HG03342 (cell line): ENCODE results near the gene ATG9B.

Experiments
- ATAC-seq: cut with Tn5 transposase; IDR thresholded peaks from one replicate; pipeline ENCODE4 v1.9.1; 2021; ENCODE audit warnings: mild to moderate bottlenecking, moderate library complexity; ENCODE audit not compliant: unreplicated experiment

The ATG9B gene

DNA sequence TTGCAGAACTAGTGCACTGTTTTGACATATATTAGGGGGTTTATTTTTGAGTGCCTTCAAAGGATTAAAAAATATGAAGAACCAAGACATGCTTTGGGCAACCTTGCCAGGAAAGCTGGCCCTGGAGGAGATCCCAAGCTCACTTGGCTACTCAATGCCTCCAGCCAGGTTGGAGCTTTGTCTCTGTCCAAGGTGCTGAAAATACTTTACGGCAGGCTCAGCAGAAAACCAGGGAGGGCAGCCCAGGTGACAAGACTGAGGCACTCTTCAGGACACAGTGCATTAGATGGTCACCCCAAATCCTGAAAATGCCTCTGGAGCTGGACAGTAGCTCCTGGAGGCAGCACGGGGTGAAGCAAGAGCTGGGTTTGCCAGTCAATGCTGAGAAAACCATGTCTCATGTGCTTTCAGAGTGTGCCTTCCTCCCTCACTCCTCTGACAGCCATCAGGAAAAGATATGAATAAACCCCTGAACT, 40.4 kb downstream of the ATG9B start:
- ATAC-seq = no peak

- ATAC-seq = no peak
Observed at GRCh38 chr7:150982351-150982750, 41.9 kb downstream of the ATG9B start.

GRCh38 chr7:150981644-150982043, 42.6 kb downstream of the ATG9B start:
- ATAC-seq = no peak

DNA sequence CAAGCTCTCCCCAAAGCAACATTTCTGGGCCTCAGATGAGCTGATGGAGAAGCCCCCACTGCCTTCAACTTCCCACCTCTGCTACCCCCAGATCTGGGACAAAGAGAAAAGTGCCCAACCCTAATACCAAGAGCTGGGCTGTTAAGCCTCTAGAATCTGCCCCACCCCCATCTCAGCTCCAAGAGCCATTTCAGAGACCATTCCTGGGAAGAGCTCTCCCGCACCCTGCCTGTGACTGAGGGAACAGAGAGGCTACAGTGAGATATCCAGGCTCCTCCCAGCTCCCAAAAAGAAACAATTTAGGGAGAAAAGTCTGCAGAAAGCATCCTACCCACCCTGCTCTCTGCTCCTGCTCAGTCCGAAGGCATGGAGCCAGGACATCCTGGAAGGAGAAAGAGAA, 43.6 kb downstream of the ATG9B start:
- ATAC-seq = no peak

DNA sequence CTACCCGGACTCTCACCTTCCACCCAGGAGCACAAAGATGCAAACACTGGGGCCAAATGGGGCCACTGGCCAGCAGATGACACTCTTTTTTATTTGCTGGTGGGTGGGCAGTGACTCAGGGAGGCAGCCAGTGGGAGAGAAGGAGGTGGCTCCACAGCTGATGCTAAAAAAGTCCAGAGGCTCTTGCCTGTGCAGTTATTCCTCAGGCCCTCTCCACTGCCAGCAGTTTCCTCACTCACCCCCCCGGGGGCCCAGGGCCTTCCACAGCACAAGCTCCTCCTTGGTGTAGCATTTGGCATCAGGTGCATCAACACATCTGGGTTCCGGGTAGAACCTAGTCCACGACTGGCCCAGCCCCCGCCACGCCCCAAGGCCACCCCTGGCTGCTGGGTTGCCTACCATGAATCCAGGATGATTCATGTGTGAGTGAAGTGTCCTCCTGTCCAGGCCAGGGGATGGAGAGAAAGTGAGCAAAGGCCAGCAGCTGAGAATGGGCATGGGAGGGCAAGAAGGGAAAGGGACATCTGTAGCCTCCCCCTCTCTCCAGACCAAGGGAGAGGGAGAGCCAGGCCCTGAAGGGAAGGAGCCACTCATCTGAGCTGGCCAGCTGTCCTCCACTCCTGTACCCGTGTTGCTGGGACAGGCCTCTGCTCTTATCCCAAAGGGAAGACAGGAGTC, 44.4 kb downstream of the ATG9B start:
- no peak for ATAC-seq

GRCh38 chr7:150978126-150978789, 46.0 kb downstream of the ATG9B start, which contains the start of gene KCNH2:
KCNH2 (minus strand) TSS chr7:150978321; CDS start chr7:150977913, 408 bp downstream.
- ATAC-seq = no peak

- no peak for ATAC-seq
Observed at GRCh38 chr7:150977382-150978125, 46.7 kb downstream of the ATG9B start.

DNA sequence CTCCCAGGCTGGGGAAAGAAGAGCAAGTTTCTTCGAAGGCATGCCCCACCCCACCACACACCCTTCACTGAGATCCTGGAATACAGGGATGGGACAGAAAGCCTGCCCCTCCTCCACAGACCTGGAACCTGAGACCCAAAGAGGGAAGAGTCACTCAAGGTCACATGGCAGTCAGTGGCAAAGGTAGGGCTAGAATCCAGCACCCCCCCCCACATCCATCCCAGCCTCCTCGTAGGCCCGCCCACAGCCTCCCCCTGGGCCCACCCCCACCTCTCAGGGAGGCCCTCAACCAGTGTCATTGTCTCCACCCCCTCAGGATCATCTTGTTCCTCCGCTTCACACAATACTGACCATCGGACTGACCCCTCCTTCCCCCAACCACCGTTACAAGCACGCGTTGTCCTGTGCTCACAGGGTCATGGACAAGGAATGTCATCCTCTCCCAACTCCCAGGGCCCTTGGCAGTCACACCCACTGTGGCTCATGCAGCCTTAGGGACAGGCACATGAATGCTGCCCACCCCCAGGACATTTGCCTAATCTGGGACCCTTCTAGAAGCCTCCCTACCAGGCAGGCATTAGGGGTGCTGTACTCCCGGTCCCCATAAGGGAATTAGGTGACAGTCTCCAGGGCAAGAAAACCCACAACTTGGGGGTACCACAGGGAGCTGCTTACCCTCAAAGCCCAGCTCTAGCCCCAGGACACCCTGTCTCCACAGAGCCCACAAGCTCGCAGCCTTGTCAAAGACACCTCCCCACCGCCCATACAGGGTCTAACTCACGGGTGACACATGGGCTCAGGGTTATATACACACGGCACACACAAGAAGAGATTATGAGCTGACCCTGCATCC, 47.5 kb downstream of the ATG9B start:
- no peak for ATAC-seq

DNA sequence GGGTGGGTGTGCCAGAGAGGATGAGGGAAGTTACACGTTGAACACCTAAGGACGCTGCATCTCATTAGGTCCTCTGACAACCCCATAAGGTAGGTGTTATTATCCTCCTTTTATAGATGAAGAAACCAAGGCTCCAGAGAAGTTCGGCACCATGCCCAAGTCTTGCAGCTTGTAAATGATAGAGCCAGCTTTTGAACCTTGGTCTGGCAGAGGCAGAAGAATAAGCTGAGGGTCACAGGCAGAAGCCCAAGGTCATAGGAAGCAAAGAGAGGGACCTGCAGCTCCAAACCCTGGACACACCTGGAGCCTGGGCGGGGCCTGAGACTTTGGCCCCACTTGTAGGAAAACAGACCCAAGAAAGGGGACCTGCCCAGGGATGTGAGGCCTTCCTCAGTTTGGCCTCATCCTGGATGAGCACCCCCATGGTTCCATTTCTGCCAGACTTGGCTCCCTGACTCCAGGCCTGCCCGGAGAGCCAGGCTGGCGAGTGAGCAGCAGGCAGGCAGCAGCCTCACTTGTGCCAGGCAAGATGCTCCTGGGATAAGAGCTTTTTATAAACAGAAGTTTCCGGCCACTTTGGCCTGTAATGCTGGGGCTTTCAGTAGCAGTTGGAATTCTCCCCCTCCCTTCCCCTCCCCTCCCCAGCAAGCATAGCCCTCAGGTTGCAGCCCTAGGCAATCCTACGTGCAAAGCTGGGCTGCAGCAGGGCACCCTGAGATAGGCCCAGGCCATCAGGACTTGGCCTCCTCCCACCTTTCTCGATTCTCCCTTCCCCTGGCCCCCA, 48.6 kb downstream of the ATG9B start:
- no peak for ATAC-seq

- ATAC-seq = peak; percentile 65
Observed at GRCh38 chr7:150974468-150975391, 49.6 kb downstream of the ATG9B start.

GRCh38 chr7:150973571-150974451, 50.5 kb downstream of the ATG9B start:
- no peak for ATAC-seq

DNA sequence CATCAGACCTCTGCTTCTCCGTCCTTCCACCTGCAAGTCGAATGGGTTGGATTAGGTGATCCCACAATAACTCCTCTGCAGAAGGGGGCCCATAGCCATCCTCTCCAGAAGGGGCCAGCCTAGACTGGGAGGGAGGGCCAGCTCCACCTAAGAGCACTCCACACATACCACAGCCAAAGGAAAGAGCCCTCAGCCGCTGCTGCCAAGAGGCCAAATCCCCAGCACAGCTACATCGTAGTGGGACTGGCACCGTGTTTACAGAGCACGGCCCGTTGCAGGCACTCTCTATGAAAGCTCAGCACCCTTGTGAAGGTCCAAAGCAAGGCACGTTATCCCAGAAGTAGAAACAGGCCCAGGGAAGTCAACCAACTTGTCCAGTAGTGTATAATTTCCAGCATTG, 51.6 kb downstream of the ATG9B start:
- no peak for ATAC-seq

GRCh38 chr7:150972023-150972468, 52.2 kb downstream of the ATG9B start:
- no peak for ATAC-seq

DNA sequence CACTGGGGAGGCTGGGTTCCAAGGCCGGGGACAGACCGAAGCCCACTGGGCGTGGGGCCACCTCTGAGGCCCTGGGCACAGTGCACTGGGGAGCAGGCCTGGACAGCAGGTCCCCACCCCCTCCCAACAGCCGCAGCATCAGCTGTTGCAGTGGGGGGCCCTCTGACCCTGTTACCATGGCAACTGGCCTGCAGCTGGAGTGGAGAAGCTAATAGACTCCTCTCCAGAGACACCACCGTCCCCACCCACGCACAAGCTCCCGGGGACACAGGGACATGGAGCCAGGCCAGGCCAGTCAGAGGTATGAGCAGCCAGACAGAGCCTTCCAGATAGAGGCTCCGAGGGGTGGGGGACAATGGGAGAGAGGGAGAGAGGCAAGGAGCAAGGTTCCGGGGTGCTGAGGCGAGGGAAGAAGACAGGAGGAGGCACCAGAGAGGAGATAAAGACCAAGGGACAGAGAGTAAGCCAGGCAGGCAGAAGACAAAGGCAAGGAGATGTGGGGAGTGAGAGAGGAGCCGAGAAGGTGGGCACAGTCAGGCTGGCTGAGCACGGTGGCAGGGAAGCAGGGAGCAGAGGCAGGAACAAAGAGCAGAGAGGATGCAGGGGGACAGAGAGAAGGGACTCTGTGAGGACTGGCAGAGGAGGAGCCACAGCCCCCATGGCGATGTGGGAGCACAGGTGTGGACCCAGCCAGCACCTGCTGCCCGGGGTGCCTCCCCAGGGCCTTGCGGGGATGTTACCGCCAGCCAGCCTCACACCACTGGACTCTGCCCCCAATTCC, 52.9 kb downstream of the ATG9B start:
- no peak for ATAC-seq

DNA sequence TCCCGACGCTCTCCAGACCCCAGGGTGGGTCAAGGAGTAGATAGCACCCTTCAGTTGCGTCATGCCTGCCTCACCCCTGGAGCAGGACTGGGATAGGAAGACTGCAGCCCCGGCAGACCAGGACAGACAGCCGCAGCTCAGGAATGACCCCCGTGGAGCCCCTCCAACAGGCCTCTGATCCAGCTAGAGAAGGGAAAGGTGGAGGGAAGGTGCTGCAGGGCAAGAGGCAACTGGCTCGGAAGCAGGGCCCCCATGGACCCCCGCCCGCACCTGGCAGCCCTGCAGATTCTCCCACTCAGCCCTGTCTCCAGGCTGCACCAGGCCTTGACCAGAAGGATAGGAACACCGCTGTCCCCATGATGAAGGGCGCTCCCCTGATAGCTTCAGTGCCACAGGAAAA, 53.9 kb downstream of the ATG9B start:
- no peak for ATAC-seq

- no peak for ATAC-seq
Observed at GRCh38 chr7:150969475-150969874, 54.8 kb downstream of the ATG9B start.

- no peak for ATAC-seq
Observed at GRCh38 chr7:150968734-150969372, 55.4 kb downstream of the ATG9B start.
